Suprapubic skin (tissue), 4 donors: ENCODE data around the gene GFOD1. TPM values are rescaled to one million over a fixed set of nuclear protein-coding genes. Genes with fewer than 3 reads are reported as not detected.

Experiments
- DNase-seq, 2 donors: peaks; one replicate each; pipeline ENCODE4 v3.0.0-alpha.2; 2019; ENCODE audit warnings: low spot score in 2 of 2
- H3K27ac ChIP-seq: fragments of 200-600 bp; sonication (generic); one replicate; pipeline ENCODE4 v1.5.1; 2019
- H3K27me3 ChIP-seq: fragments of 200-600 bp; sonication (generic); one replicate; pipeline ENCODE4 v1.5.1; 2019
- H3K36me3 ChIP-seq: fragments of 200-600 bp; sonication (generic); one replicate; pipeline ENCODE4 v1.5.1; 2019
- H3K4me1 ChIP-seq: fragments of 200-600 bp; sonication (generic); one replicate; pipeline ENCODE4 v1.5.1; 2019
- H3K4me3 ChIP-seq: fragments of 200-600 bp; sonication (generic); one replicate; pipeline ENCODE4 v1.5.1; 2019; ENCODE audit warnings: mild to moderate bottlenecking
- H3K9me3 ChIP-seq: fragments of 200-600 bp; sonication (generic); one replicate; pipeline ENCODE4 v1.5.1; 2019
- CTCF ChIP-seq, 2 donors: fragments of 200-600 bp in 1 of 2; fragments of 450-650 bp in 1 of 2; sonication (generic) in 1 of 2; IDR thresholded peaks; one replicate each; pipeline ENCODE4 v1.5.1; 2016 to 2019; ENCODE audit warnings: antibody characterized with exemption in 2 of 2, mild to moderate bottlenecking in 1 of 2, moderate library complexity in 1 of 2
- EP300 ChIP-seq: sonication (generic); formaldehyde crosslinking; IDR thresholded peaks from one replicate; pipeline ENCODE4 v1.6.1; 2017; ENCODE audit warnings: antibody characterized with exemption
- POLR2A ChIP-seq, 2 donors: fragments of 450-650 bp; IDR thresholded peaks; one replicate each; pipeline ENCODE4 v1.6.1; 2017; ENCODE audit warnings: antibody characterized with exemption in 2 of 2, mild to moderate bottlenecking in 2 of 2, moderate library complexity in 2 of 2
- POLR2AphosphoS5 ChIP-seq, 3 donors: sonication (generic); formaldehyde crosslinking; IDR thresholded peaks; one replicate each; pipeline ENCODE4 v1.6.1; 2017; ENCODE audit warnings: antibody characterized with exemption in 3 of 3
- WGBS: methylation state at CpG from one replicate; pipeline ENCODE4 v1.1.5; 2018; 5-methylcytosine and 5-hydroxymethylcytosine counted together
- total RNA-seq, 4 donors: library from RNA; depleted of rRNA; stranded (reverse); fragments of >200 nt; gene quantifications; one replicate each; pipeline ENCODE4 v1.1.0, GENCODE V29; 2016

Gene GFOD1
- total RNA-seq, 4 donors from 2014 or later, result 7.5 to 15.2 (median 13.7) TPM

- no peak overlapping the region for H3K27ac ChIP-seq
- TF ChIP-seq CTCF (IDR thresholded peaks at IDR 0.05) (no peak), POLR2A (IDR thresholded peaks at IDR 0.05) (no peak), EP300 (no peak), POLR2AphosphoS5 (IDR thresholded peaks at IDR 0.05) (no peak)
Observed at GRCh38 chr6:13466304-13467215, 20.8 kb downstream of the GFOD1 start.

DNA sequence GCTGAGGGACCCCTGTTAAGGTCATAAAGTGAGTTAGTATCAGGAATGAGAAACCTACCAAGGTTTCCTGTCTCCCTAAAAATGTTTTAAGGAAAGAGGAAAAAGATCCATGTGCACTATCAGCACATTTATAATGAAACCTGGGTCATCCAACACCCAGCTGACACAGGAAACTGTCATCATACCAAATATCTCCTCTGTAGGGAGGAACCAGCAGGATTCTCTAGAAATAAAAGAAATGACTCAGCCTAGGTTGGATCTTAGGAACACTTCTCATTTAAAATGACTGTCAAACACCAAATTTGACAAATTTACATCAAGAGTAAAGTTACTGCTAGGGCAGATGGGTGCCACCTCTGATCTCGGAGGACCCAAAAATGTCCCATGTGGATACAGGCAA is 21.7 kb downstream of the GFOD1 start:
- no peak for DNase-seq
- Histone ChIP-seq H3K4me3 (no peak overlapping the region), H3K9me3 (no peaks in the 10 kb centered on the region), H3K36me3 (no peaks in the 10 kb centered on the region), H3K27ac (no peak overlapping the region), H3K27me3 (no peaks in the 10 kb centered on the region), H3K4me1 (peaks cover 39% of the 10 kb centered on the region)
- WGBS, result 91% methylated on average over 1 of the region's 1 CpG
- no peak for TF ChIP-seq CTCF (IDR thresholded peaks at IDR 0.05)
- TF ChIP-seq POLR2AphosphoS5 (IDR thresholded peaks at IDR 0.05), result no peak
- no peak for TF ChIP-seq POLR2A (IDR thresholded peaks at IDR 0.05)
- no peak for TF ChIP-seq EP300

More at GRCh38 chr6:13466304-13467215, 20.8 kb downstream of the GFOD1 start:
- DNase-seq, result no peak
- H3K4me1 ChIP-seq, result peaks cover 47% of the 10 kb centered on the region
- H3K36me3 ChIP-seq, result no peaks in the 10 kb centered on the region
- H3K27me3 ChIP-seq, result no peaks in the 10 kb centered on the region
- WGBS, result 70% methylated on average over 5 of the region's 6 CpGs
- H3K4me3 ChIP-seq, result no peak overlapping the region
- H3K9me3 ChIP-seq, result no peaks in the 10 kb centered on the region

DNA sequence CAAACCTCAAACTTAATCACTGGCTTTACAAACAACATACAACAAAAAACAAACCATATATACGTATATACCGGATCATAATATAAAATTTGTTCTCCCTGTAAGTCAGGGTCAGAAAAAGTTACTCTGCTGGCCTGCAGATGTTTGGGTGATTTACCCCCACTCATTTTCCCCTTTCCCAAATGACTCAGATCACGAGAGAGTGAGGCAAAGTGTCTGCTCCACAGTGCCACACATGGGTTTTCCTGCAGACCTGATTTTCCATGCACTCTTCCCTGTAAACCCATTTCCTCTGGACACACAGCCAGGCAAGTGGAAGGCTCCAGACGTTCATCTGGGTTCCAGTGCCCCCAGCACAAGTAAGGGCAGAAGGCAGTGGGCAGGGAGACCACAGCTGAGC is 23.5 kb downstream of the GFOD1 start:
- 75% methylated on average over 4 of the region's 4 CpGs for WGBS
- DNase-seq, result no peak

GRCh38 chr6:13463328-13463717 is 24.1 kb downstream of the GFOD1 start:
- H3K36me3 ChIP-seq, result no peaks in the 10 kb centered on the region
- no peak for DNase-seq
- no peak overlapping the region for H3K27ac ChIP-seq
- H3K4me1 ChIP-seq, result peaks cover 31% of the 10 kb centered on the region
- TF ChIP-seq POLR2AphosphoS5 (IDR thresholded peaks at IDR 0.05) (no peak), POLR2A (IDR thresholded peaks at IDR 0.05) (no peak), EP300 (no peak), CTCF (IDR thresholded peaks at IDR 0.05) (no peak)
- H3K9me3 ChIP-seq, result no peaks in the 10 kb centered on the region
- H3K4me3 ChIP-seq, result no peak overlapping the region
- H3K27me3 ChIP-seq, result no peaks in the 10 kb centered on the region
- 72% methylated on average over 8 of the region's 8 CpGs for WGBS

More for the DNA sequence above, 23.5 kb downstream of the GFOD1 start:
- TF ChIP-seq EP300 (no peak), POLR2AphosphoS5 (IDR thresholded peaks at IDR 0.05) (no peak), POLR2A (IDR thresholded peaks at IDR 0.05) (no peak), CTCF (IDR thresholded peaks at IDR 0.05) (no peak)
- Histone ChIP-seq H3K9me3 (no peaks in the 10 kb centered on the region), H3K27ac (no peak overlapping the region), H3K27me3 (no peaks in the 10 kb centered on the region), H3K4me3 (no peak overlapping the region), H3K4me1 (peaks cover 31% of the 10 kb centered on the region), H3K36me3 (no peaks in the 10 kb centered on the region)

DNA sequence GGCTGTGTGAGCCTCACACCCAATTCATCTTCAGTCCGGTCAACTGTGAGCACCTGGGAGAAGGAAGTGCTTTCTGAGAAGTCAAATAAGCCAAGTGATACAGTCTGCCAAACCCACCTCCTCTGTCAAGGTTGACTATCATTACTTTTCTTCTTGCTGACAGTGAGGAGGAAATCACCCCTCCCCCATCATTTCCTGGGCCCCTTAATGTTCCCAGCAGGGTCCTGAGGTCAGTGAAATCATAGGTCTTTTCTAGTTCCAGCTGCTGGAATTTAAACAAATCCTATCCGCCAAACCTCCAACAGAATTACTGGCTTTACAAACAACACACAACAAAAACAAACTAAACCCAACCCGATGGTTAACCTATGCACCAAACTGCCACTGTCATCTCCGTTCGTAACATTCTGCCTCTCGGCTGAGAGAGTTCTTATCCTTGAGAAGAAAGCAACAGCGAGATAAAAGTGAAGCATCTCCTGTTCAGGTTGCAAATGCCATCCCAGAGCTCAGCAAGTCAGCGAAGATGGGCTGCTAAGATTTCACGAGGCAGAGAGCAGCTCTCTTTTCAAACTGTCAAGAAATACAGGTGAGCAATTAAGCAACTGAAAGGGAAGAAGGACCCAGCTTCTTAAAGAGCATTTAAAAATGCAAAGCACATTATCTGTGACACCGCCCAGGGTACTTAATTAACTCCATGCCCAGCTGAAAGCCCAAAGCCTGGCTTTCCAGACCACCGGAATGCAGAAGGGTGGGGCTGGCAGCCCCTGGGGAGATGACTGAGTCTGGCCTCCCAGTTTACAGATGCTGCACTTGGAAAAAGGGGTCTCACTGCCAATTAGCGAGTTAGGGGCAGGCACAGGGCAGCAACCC is 24.7 kb downstream of the GFOD1 start:
- Histone ChIP-seq H3K4me3 (no peak overlapping the region), H3K27ac (no peak overlapping the region), H3K27me3 (no peaks in the 10 kb centered on the region), H3K4me1 (peaks cover 29% of the 10 kb centered on the region), H3K9me3 (no peaks in the 10 kb centered on the region), H3K36me3 (no peaks in the 10 kb centered on the region)
- TF ChIP-seq EP300 (no peak), CTCF (IDR thresholded peaks at IDR 0.05) (no peak), POLR2AphosphoS5 (IDR thresholded peaks at IDR 0.05) (no peak), POLR2A (IDR thresholded peaks at IDR 0.05) (no peak)
- 72% methylated on average over 12 of the region's 12 CpGs for WGBS
- DNase-seq, result no peak
